Neural progenitor cell (in vitro differentiated cells): ENCODE results near the gene REG4. TPM values are rescaled to one million over a fixed set of nuclear protein-coding genes. Genes with fewer than 3 reads are reported as not detected.
A peak's percentile ranks its signal among the peaks of the same experiment; 100 is the strongest.

Experiments
- DNase-seq: peaks from one replicate; pipeline ENCODE4 v3.0.0-alpha.2; 2016; ENCODE audit warnings: low spot score
- H2AFZ ChIP-seq: fragments of 200-600 bp; sonication (generic); replicated peaks from 2 replicates; pipeline ENCODE4 v1.6.1; 2016; ENCODE audit warnings: antibody characterized with exemption
- H3F3A ChIP-seq: fragments of 200-600 bp; sonication (generic); 2 replicates; pipeline ENCODE4 v1.6.1; 2016; ENCODE audit warnings: antibody characterized with exemption, low read depth
- H3K27ac ChIP-seq: fragments of 200-600 bp; sonication (generic); 2 replicates; pipeline ENCODE4 v1.5.1; 2016; ENCODE audit warnings: mild to moderate bottlenecking
- H3K27me3 ChIP-seq: fragments of 200-600 bp; sonication (generic); 2 replicates; pipeline ENCODE4 v1.6.1; 2016; ENCODE audit warnings: mild to moderate bottlenecking, moderate library complexity
- H3K36me3 ChIP-seq: fragments of 200-600 bp; sonication (generic); 2 replicates; pipeline ENCODE4 v1.5.1; 2016
- H3K4me1 ChIP-seq: fragments of 200-600 bp; sonication (generic); 2 replicates; pipeline ENCODE4 v1.6.1; 2016; ENCODE audit warnings: mixed run types
- H3K4me2 ChIP-seq: fragments of 200-600 bp; sonication (generic); 2 replicates; pipeline ENCODE4 v1.6.1; 2016
- H3K4me3 ChIP-seq: fragments of 200-600 bp; sonication (generic); 2 replicates; pipeline ENCODE4 v1.5.1; 2016
- H3K79me2 ChIP-seq: fragments of 200-600 bp; sonication (generic); 2 replicates; pipeline ENCODE4 v1.6.1; 2016; ENCODE audit warnings: low read depth
- H3K9ac ChIP-seq: fragments of 200-600 bp; sonication (generic); 2 replicates; pipeline ENCODE4 v1.6.1; 2016
- H3K9me3 ChIP-seq: fragments of 200-600 bp; sonication (generic); 2 replicates; pipeline ENCODE4 v1.5.1; 2016; ENCODE audit warnings: low read depth
- H4K20me1 ChIP-seq: fragments of 200-600 bp; sonication (generic); 2 replicates; pipeline ENCODE4 v1.6.1; 2016; ENCODE audit warnings: low read depth
- H3K27ac Mint-ChIP-seq: 3 replicates; pipeline ENCODE4 v1.8.0; 2021; ENCODE audit warnings: mixed read lengths
- H3K27me3 Mint-ChIP-seq: 2 replicates; pipeline ENCODE4 v1.8.0; 2022; ENCODE audit warnings: low read depth, mild to moderate bottlenecking, inconsistent platforms, moderate library complexity, mixed read lengths; ENCODE audit not compliant: insufficient read depth
- H3K36me3 Mint-ChIP-seq: 3 replicates; pipeline ENCODE4 v1.8.0; 2021; ENCODE audit warnings: mixed read lengths
- H3K4me1 Mint-ChIP-seq: 3 replicates; pipeline ENCODE4 v1.8.0; 2021; ENCODE audit warnings: mixed read lengths
- H3K4me3 Mint-ChIP-seq: 3 replicates; pipeline ENCODE4 v1.8.0; 2021; ENCODE audit warnings: mild to moderate bottlenecking, moderate library complexity, mixed read lengths
- H3K9me3 Mint-ChIP-seq: 3 replicates; pipeline ENCODE4 v1.8.0; 2020; ENCODE audit warnings: mixed read lengths
- EZH2 ChIP-seq: fragments of 200-600 bp; sonication (generic); IDR thresholded peaks from 2 replicates; pipeline ENCODE4 v1.6.1; 2017; ENCODE audit warnings: antibody characterized with exemption, mild to moderate bottlenecking, moderate library complexity
- EZH2phosphoT487 ChIP-seq: fragments of 200-600 bp; sonication (generic); IDR thresholded peaks from 2 replicates; pipeline ENCODE4 v1.6.1; 2017; ENCODE audit warnings: antibody characterized with exemption
- total RNA-seq: library from RNA; depleted of rRNA; stranded (reverse); fragments of >200 nt; gene quantifications from 2 replicates; pipeline ENCODE4 v1.2.3, GENCODE V29; 2015; ENCODE audit warnings: low replicate concordance
- TF ChIP-seq, protein P1 (sequence below): fragments of 200-600 bp; sonication (generic); IDR thresholded peaks from 2 replicates; pipeline ENCODE4 v1.5.1; 2017; ENCODE audit warnings: antibody characterized with exemption, mild to moderate bottlenecking

The REG4 gene
- total RNA-seq, 1 donor from 2014 or later = not detected

DNA sequence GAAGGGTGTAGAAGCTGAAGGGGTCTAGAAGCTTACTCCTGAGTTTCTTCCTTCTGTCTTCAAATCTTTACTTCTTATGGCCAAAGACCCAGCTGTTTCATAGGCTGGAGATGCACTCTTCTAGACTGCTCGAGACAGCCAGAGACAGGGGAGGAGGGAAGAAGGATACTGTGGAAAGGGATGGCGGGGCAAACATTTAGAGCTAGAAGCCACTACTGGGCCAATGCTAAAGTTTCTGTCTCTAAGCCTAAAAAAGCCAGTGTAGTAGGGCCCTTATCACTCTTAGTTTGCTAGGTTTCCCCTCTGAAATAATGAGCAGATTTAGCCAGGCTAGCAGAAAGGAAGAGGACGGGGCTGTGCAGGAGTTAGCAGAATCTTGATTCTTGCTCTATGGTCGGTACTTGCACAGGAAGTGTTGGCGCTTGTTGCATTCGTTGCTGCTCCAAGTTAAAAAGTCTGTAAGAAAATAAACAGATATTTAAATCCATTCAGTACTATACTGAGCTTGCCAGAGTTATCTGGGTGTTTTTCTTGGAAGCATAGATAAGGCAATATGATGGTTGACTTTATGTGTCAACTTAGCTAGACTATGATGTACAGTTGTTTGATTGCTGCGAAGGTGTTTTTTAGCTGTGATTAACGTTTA, 16.9 kb downstream of the REG4 start:
- no peak for DNase-seq
- Histone ChIP-seq H3K4me3 (no peak overlapping the region), H2AFZ (no peak overlapping the region), H3K9me3 (no peaks in the 10 kb centered on the region), H4K20me1 (no peaks in the 10 kb centered on the region), H3K27me3 (no peaks in the 10 kb centered on the region), H3K27ac (no peak overlapping the region), H3K79me2 (no peaks in the 10 kb centered on the region), H3K4me2 (no peak overlapping the region), H3K4me1 (peaks cover 2% of the 10 kb centered on the region), H3F3A (no peaks in the 10 kb centered on the region), H3K9ac (no peak overlapping the region), H3K36me3 (no peaks in the 10 kb centered on the region)
- H3K4me3 Mint-ChIP-seq = no peak overlapping the region
- TF ChIP-seq EZH2 = no peak
- no peak for TF ChIP-seq EZH2phosphoT487
- TF ChIP-seq, protein P1, sequence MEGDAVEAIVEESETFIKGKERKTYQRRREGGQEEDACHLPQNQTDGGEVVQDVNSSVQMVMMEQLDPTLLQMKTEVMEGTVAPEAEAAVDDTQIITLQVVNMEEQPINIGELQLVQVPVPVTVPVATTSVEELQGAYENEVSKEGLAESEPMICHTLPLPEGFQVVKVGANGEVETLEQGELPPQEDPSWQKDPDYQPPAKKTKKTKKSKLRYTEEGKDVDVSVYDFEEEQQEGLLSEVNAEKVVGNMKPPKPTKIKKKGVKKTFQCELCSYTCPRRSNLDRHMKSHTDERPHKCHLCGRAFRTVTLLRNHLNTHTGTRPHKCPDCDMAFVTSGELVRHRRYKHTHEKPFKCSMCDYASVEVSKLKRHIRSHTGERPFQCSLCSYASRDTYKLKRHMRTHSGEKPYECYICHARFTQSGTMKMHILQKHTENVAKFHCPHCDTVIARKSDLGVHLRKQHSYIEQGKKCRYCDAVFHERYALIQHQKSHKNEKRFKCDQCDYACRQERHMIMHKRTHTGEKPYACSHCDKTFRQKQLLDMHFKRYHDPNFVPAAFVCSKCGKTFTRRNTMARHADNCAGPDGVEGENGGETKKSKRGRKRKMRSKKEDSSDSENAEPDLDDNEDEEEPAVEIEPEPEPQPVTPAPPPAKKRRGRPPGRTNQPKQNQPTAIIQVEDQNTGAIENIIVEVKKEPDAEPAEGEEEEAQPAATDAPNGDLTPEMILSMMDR = no peak
- H3K36me3 Mint-ChIP-seq = no peaks in the 10 kb centered on the region
- peaks cover 30% of the 10 kb centered on the region for H3K4me1 Mint-ChIP-seq
- peaks cover 10% of the 10 kb centered on the region for H3K27me3 Mint-ChIP-seq
- H3K27ac Mint-ChIP-seq = no peak overlapping the region
- H3K9me3 Mint-ChIP-seq = no peaks in the 10 kb centered on the region

DNA sequence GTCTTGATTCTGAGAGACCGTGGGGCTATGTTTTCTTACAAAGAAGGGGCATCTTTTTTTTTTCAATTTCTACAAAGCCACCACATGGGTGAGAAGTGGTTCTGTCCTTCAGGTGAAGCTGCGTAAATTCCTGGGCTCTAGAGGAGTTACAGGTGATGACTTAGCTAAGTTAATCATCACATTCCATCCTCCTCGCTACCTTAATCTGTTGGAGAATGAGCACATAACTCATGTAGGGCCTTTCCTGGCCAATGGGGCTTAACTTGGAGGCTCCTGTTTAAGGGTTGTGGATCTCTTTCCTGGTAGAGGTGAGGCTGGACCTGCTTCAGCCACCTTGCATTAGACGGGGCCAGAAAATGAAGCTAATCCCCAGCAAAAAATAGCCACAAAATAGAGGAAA, 19.9 kb downstream of the REG4 start:
- H3F3A ChIP-seq = no peaks in the 10 kb centered on the region
- no peak overlapping the region for H3K27ac Mint-ChIP-seq
- H3K27ac ChIP-seq = no peak overlapping the region
- H3K36me3 ChIP-seq = no peaks in the 10 kb centered on the region
- peak overlapping the region; percentile 83 for H2AFZ ChIP-seq
- H4K20me1 ChIP-seq = no peaks in the 10 kb centered on the region
- H3K4me3 ChIP-seq = no peak overlapping the region
- TF ChIP-seq EZH2phosphoT487 (no peak), EZH2 (no peak)
- TF ChIP-seq, protein P1 = no peak
- peaks cover 7% of the 10 kb centered on the region for H3K27me3 Mint-ChIP-seq
- H3K4me2 ChIP-seq = no peak overlapping the region
- H3K9me3 ChIP-seq = no peaks in the 10 kb centered on the region
- H3K4me1 Mint-ChIP-seq = peaks cover 14% of the 10 kb centered on the region
- peaks cover 2% of the 10 kb centered on the region for H3K4me1 ChIP-seq
- no peak overlapping the region for H3K4me3 Mint-ChIP-seq
- H3K36me3 Mint-ChIP-seq = no peaks in the 10 kb centered on the region
- no peaks in the 10 kb centered on the region for H3K79me2 ChIP-seq
- H3K27me3 ChIP-seq = no peaks in the 10 kb centered on the region
- H3K9me3 Mint-ChIP-seq = no peaks in the 10 kb centered on the region
- H3K9ac ChIP-seq = no peak overlapping the region
- no peak for DNase-seq

DNA sequence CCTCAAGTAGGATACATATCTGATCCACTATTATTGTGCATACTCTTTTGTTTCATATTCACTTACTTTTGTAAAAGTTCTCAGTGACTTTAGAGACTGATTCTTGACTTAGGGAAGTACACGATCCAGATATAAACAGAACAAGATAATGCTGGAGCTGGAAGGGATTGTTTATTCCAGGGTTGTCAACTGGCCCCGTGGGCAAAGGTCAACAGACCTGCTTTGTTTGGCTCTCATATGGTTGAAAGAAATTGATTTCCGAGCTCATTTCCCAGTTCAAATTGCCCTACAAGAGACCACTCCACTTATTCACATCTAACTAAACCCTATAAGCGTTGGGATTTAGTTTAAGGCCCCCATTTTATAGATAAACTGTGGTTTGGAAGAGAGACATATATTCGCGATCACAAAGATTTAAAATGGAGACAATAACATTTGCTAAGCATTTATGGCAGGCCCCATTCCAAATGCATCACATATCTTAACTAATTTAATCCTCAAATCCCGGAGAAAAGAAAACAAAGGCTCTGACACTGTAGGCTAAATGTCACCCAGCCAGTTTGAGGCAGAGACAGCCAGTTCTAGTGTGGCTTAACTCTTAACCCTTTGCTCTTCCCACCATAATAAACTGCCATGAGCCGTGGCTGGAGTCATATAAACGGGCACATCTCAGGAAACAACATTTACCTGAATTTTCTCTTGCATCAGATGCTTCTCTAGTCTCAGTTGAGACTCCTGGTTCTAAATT, 20.6 kb downstream of the REG4 start:
- H3K9me3 ChIP-seq = no peaks in the 10 kb centered on the region
- H3K4me3 Mint-ChIP-seq = no peak overlapping the region
- H3K27ac Mint-ChIP-seq = peak overlapping the region; percentile 13
- H3F3A ChIP-seq = no peaks in the 10 kb centered on the region
- H3K36me3 Mint-ChIP-seq = no peaks in the 10 kb centered on the region
- H3K4me3 ChIP-seq = no peak overlapping the region
- H3K9me3 Mint-ChIP-seq = peaks cover 2% of the 10 kb centered on the region
- peaks cover 20% of the 10 kb centered on the region for H3K4me1 Mint-ChIP-seq
- no peaks in the 10 kb centered on the region for H3K79me2 ChIP-seq
- no peak overlapping the region for H3K9ac ChIP-seq
- H3K27me3 ChIP-seq = no peaks in the 10 kb centered on the region
- H4K20me1 ChIP-seq = no peaks in the 10 kb centered on the region
- peak overlapping the region; percentile 83 for H2AFZ ChIP-seq
- H3K36me3 ChIP-seq = no peaks in the 10 kb centered on the region
- DNase-seq = no peak
- no peak overlapping the region for H3K4me2 ChIP-seq
- peaks cover 7% of the 10 kb centered on the region for H3K27me3 Mint-ChIP-seq
- H3K27ac ChIP-seq = no peak overlapping the region
- TF ChIP-seq EZH2phosphoT487 = no peak
- TF ChIP-seq, protein P1 = no peak
- TF ChIP-seq EZH2 = no peak
- H3K4me1 ChIP-seq = peaks cover 8% of the 10 kb centered on the region
